ENCODE data around the gene EDEM2.
"Not testable (repeated sequence)": the region's sequence is repeated elsewhere in the genome, so short reads cannot be mapped to it uniquely, and the experiment has no call there.

EDEM2 gene

GRCh38 chr20:35165221-35166185 is 18.4 kb upstream of the EDEM2 start:
- no peak for DNase-seq

GRCh38 chr20:35164531-35164930 is 17.4 kb upstream of the EDEM2 start:
- not testable (repeated sequence) for H3K36me3 ChIP-seq (ENCODE audit: insufficient read depth, low read length); H3K27ac ChIP-seq (ENCODE audit: low read length); H3K79me2 ChIP-seq (ENCODE audit: insufficient read depth, low read length); H3K9me3 ChIP-seq (ENCODE audit: insufficient read depth, low read length, severe bottlenecking); H4K20me1 ChIP-seq (ENCODE audit: insufficient read depth, low read length); H3K4me3 ChIP-seq (ENCODE audit: low read depth in 1 of 2, low read length in 2 of 2); DNase-seq; H3K27me3 ChIP-seq (ENCODE audit: insufficient read depth, low read length, poor library complexity); H2AFZ ChIP-seq (ENCODE audit: low read depth, low read length); ATAC-seq (ENCODE audit: insufficient read depth, low read depth); H3K4me1 ChIP-seq (ENCODE audit: insufficient read depth, low read length); H3K4me2 ChIP-seq (ENCODE audit: insufficient read depth, low read length); H3K9ac ChIP-seq (ENCODE audit: low read depth, low read length)

More at GRCh38 chr20:35165221-35166185, 18.4 kb upstream of the EDEM2 start:
- Histone ChIP-seq H2AFZ (ENCODE audit: low read depth, low read length) (no peak overlapping the region), H3K27ac (ENCODE audit: low read length) (no peak overlapping the region), H3K27me3 (ENCODE audit: insufficient read depth, low read length, poor library complexity) (no peaks in the 10 kb centered on the region), H3K4me2 (ENCODE audit: insufficient read depth, low read length) (no peak overlapping the region), H3K36me3 (ENCODE audit: insufficient read depth, low read length) (no peaks in the 10 kb centered on the region), H3K9me3 (ENCODE audit: insufficient read depth, low read length, severe bottlenecking) (no peaks in the 10 kb centered on the region), H3K79me2 (ENCODE audit: insufficient read depth, low read length) (no peaks in the 10 kb centered on the region), H3K9ac (ENCODE audit: low read depth, low read length) (no peak overlapping the region), H4K20me1 (ENCODE audit: insufficient read depth, low read length) (no peaks in the 10 kb centered on the region), H3K4me1 (ENCODE audit: insufficient read depth, low read length) (no peaks in the 10 kb centered on the region), H3K4me3 (ENCODE audit: low read depth in 1 of 2, low read length in 2 of 2) (no peak overlapping the region)
- no peak for TF ChIP-seq CTCF (IDR thresholded peaks at IDR 0.05; ENCODE audit: borderline replicate concordance, extremely low read depth, low read length, poor library complexity, severe bottlenecking)
- no peak for TF ChIP-seq EZH2 (IDR thresholded peaks at IDR 0.05; ENCODE audit: borderline replicate concordance, low read depth, low read length, severe bottlenecking)
- no peak for ATAC-seq (ENCODE audit: insufficient read depth, low read depth)

GRCh38 chr20:35160341-35160740 is 13.2 kb upstream of the EDEM2 start:
- H3K9ac ChIP-seq (ENCODE audit: low read depth, low read length); H3K27ac ChIP-seq (ENCODE audit: low read length); H3K36me3 ChIP-seq (ENCODE audit: insufficient read depth, low read length); H2AFZ ChIP-seq (ENCODE audit: low read depth, low read length); DNase-seq; H3K4me1 ChIP-seq (ENCODE audit: insufficient read depth, low read length); ATAC-seq (ENCODE audit: insufficient read depth, low read depth); H3K4me2 ChIP-seq (ENCODE audit: insufficient read depth, low read length); H4K20me1 ChIP-seq (ENCODE audit: insufficient read depth, low read length); H3K4me3 ChIP-seq (ENCODE audit: low read depth in 1 of 2, low read length in 2 of 2); H3K27me3 ChIP-seq (ENCODE audit: insufficient read depth, low read length, poor library complexity); H3K9me3 ChIP-seq (ENCODE audit: insufficient read depth, low read length, severe bottlenecking); H3K79me2 ChIP-seq (ENCODE audit: insufficient read depth, low read length): not testable (repeated sequence)

- Histone ChIP-seq H3K9ac (ENCODE audit: low read depth, low read length) (no peak overlapping the region), H3K4me2 (ENCODE audit: insufficient read depth, low read length) (no peak overlapping the region), H4K20me1 (ENCODE audit: insufficient read depth, low read length) (no peaks in the 10 kb centered on the region), H3K36me3 (ENCODE audit: insufficient read depth, low read length) (no peaks in the 10 kb centered on the region), H3K9me3 (ENCODE audit: insufficient read depth, low read length, severe bottlenecking) (no peaks in the 10 kb centered on the region), H3K27me3 (ENCODE audit: insufficient read depth, low read length, poor library complexity) (no peaks in the 10 kb centered on the region), H3K27ac (ENCODE audit: low read length) (no peak overlapping the region), H3K79me2 (ENCODE audit: insufficient read depth, low read length) (no peaks in the 10 kb centered on the region), H3K4me1 (ENCODE audit: insufficient read depth, low read length) (no peaks in the 10 kb centered on the region), H2AFZ (ENCODE audit: low read depth, low read length) (no peak overlapping the region), H3K4me3 (ENCODE audit: low read depth in 1 of 2, low read length in 2 of 2) (no peak overlapping the region)
- DNase-seq (no peak), ATAC-seq (ENCODE audit: insufficient read depth, low read depth) (no peak)
- TF ChIP-seq EZH2 (IDR thresholded peaks at IDR 0.05; ENCODE audit: borderline replicate concordance, low read depth, low read length, severe bottlenecking), result no peak
- TF ChIP-seq CTCF (IDR thresholded peaks at IDR 0.05; ENCODE audit: borderline replicate concordance, extremely low read depth, low read length, poor library complexity, severe bottlenecking), result no peak
These were observed 9.8 kb upstream of the EDEM2 start for GRCh38 chr20:35156978-35157377.
